Fibroblast of the conjunctiva (primary cell): ENCODE results near the gene CCDC12.
A peak's percentile ranks its signal among the peaks of the same experiment; 100 is the strongest.
"Not testable (repeated sequence)": the region's sequence is repeated elsewhere in the genome, so short reads cannot be mapped to it uniquely, and the experiment has no call there.

ENCODE experiments used
- DNase-seq: peaks from one replicate; pipeline ENCODE4 v3.0.0-alpha.2; 2010; ENCODE audit warnings: low read depth

CCDC12 gene

GRCh38 chr3:46922426-46922825 lies 54.1 kb downstream of the CCDC12 start:
- DNase-seq: no peak

- DNase-seq: no peak
Observed at GRCh38 chr3:46921871-46922271, 54.7 kb downstream of the CCDC12 start.

DNA sequence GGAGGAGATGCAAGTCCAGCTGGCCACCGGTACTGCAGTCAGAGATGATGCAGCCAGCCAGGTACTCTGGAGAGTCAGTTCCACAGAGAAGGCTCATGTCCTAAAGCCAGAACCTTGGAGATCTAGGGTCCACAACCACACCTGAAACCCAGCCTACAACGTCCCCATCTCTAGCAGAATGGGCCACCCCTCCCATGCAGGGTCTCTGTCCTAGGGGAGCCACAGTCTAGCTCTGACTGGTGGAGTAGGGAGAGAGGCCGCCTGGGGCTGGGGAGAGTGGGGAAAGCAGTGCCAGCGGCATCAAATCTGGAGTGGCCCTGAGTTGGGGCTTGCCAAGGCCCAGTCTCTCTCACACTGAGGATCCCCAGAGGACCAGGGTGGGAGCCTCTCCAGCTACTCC lies 55.5 kb downstream of the CCDC12 start:
- DNase-seq: no peak

DNA sequence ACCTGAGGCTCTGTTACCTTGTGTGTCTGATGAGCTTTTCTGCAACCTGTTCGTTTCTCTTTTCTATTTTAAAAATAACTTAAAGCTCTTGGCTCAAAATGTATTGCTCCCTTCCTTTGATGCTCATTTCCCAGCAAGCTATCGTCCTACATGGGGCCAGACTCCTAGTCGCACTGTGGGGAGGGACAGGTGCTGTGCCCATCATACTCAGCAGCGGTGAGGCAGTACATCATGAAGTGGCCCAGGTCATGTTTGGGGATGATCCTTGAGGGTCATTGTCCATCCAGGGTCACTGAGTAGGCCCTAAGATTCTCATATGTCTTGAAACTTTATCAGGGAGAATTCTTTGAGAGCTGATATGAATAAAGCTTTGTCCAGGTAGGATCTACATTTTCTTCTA lies 57.9 kb downstream of the CCDC12 start:
- DNase-seq: no peak

- no peak for DNase-seq
Observed at GRCh38 chr3:46918202-46918601, 58.3 kb downstream of the CCDC12 start.

DNA sequence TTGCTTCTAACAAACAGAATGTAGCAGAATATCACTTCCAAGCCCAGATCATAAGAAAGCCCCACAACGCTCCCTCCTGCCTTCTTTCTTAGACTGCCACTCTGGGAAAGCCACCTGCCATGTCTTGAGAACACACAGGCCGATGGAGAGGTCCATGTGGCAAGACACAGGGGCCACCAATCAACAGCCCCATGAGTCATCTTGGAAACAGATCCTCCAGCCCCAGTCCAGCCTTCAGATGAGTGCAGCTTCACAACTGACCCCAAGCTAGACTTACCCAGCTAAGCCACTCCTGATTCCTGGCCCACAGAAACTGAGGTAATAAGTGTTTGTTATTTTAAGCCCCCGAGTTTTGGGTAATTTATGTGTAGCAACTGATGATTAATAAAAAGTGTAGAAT lies 59.3 kb downstream of the CCDC12 start:
- no peak for DNase-seq

DNA sequence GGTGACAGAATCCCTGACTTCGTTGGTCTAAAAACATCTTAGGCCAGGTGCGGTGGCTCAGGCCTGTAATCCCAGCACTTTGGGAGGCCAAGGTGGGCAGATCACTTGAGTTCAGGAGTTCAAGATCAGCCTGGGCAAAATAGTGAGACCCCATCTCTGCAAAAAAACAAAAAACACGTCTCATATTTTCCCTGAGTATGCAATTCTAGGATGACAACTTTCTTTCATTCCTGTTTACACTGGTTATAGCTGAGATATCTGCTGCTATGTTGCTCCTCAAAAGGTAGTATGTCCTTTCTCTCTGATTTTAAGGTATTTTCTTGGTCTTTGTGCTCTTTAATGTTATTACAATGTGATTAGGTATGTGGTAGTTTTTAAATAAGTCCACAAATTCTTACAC lies 59.7 kb downstream of the CCDC12 start:
- no peak for DNase-seq

DNA sequence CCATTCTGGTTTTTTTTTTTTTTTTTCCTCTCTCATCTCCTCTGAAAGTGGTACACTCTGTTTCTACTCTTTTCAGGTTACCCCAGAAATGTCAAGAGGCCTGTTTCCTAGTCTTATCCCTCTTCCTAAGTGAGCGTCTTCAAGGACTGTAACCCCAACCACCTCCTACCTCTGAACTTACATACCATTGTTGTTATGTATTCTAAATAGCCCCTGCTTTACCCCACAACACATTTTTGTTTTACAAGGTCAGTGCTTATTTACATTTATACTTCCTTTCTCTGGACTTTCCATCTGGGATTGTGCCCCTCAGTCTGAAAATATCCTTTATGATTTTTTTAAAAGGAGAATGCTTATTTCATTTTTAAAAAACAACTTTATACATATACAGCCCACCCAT lies 60.3 kb downstream of the CCDC12 start:
- no peak for DNase-seq

DNA sequence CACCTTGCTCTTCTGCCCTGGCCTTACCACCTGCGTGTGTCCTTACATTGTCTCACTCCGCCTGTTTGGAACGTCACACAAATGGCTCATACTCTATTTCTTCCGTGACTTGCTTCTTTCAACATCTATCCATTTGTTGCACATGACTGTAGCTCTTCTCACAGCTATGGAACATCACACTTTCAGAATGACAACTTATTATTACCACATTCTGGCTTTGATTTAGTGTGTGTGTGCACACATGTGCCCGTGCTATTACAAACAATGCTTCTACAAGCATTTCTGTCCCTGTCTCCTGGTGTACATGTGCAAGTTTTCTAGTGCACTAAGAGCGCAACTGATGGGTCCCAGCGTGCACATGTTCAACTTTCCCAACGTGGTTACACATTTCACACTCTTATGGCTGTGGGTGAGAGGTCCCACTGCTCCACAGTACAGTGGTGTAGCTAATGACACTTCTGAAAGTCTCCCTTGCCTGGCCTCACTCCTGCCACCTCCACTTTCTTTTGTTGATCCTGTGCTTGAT lies 61.2 kb downstream of the CCDC12 start:
- no peak for DNase-seq

DNA sequence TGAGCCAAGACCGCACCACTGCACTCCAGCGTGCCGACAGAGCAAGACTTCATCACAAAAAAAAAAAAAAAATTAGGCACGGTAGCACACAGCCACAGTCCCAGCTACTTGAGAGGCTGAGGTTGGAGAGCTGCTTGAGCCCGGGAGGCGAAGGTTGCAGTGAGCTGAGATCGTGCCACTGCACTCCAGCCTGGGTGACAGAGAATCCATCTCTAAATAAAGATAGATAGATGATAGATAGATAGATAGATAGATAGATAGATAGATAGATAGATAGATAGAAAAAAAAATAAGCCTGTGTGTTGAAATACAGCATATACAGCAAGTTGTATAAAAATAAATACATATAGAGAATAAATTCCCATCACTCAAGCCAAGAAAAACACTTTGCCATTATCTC lies 61.7 kb downstream of the CCDC12 start:
- DNase-seq: no peak

GRCh38 chr3:46913644-46914043 lies 62.9 kb downstream of the CCDC12 start:
- DNase-seq: no peak

DNA sequence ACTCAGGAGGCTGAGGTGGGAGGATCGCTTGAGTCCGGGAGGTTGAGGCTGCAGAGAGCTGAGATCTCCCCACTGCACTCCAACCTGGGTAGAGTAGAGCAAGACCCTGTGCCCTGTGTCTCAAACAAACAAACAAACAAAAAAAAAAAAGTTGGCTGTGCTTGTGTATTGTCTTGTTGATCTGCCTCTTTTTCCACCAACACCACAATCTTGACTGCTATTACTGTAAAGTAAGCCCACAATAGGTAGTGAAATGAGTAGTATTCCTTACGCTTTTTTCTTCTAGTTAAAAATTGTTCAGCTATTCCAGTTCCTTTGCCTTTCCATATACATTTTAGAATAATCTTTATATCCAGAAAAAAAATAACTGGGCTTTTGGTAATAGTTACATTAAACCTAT lies 63.6 kb downstream of the CCDC12 start:
- DNase-seq: no peak

- not testable (repeated sequence) for DNase-seq
Observed at GRCh38 chr3:46910914-46911313, 65.6 kb downstream of the CCDC12 start.

- no peak for DNase-seq
Observed at GRCh38 chr3:46910166-46910760, 66.3 kb downstream of the CCDC12 start.

- peak; percentile 73 for DNase-seq
Observed at GRCh38 chr3:46909535-46910161, 66.9 kb downstream of the CCDC12 start.

- DNase-seq: no peak
Observed at GRCh38 chr3:46908986-46909534, 67.5 kb downstream of the CCDC12 start.

- peak; percentile 63 for DNase-seq
Observed at GRCh38 chr3:46908294-46908985, 68.1 kb downstream of the CCDC12 start.

DNA sequence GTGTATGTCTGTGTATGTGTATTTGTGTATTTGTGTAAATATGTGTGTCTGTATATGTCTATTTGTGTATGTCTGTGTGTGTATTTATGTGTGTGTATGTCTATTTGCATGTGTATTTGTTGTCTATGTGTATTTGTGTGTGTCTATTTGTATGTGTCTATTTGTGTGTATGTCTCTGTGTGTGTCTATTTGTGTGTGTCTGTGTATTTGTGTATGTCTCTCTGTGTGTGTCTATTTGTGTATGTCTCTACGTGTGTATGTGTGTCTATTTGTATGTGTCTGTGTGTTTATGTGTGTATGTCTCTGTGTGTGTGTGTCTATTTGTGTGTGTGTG lies 68.6 kb downstream of the CCDC12 start:
- DNase-seq: no peak

- no peak for DNase-seq
Observed at GRCh38 chr3:46907271-46907670, 69.3 kb downstream of the CCDC12 start.

GRCh38 chr3:46906471-46907058 lies 70.0 kb downstream of the CCDC12 start:
- no peak for DNase-seq

DNA sequence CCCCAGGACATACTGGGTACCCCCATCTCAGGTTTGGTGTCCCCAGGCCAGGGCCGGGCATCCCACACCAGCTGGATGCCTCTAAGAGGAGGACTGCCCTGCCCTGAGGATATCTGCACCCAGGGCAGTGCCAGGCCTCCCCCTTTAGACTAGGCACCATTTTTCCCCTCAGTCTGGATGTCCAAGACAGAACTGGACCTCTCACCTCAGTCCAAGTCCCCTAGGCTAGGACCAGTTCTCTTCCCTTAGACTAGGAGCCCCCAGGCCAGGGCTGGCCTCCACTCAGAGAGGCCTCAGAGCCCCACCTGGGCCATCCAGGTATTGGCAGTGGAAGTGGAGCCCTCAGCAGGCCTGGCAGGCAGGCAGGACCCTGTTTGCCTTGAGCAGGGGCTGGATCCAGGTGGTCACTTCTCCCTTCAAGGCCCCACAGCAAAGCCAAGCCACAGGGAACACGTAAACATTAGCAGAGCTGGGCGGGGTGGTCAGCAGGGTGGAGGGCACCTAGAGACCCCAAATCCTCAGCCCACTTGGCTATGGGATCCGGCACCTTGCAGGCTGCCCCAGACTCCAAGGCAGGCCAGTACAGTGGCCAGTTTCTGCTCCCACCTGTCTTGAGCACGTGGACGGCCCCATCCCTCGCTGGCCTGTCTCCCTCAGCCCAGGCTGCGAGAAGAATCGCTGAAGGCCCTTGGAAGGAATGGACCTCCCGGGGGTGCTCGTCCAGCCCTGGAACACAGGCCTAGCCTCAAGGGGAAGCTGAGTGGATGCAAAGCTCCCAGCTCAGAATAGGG lies 70.7 kb downstream of the CCDC12 start:
- DNase-seq: no peak

DNA sequence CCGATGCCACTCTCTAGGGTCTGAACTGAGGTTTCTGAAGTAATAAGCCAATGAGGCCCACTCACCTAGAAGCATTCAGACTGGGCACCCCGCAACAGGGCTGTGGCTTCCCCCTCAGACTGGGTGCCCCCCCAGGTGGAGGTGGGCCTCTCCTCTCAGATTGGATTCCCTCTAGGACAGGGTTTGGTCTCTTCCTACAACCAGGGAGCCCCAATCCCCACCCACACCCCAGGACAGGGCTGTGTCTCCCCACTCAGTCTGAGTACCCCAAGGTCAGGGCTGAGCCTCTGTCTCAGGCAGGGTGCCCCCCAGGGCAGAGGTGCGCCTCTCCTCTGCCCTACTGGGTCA lies 71.4 kb downstream of the CCDC12 start:
- no peak for DNase-seq
